ENCODE results near the gene CSAD.

CSAD gene, protein sequence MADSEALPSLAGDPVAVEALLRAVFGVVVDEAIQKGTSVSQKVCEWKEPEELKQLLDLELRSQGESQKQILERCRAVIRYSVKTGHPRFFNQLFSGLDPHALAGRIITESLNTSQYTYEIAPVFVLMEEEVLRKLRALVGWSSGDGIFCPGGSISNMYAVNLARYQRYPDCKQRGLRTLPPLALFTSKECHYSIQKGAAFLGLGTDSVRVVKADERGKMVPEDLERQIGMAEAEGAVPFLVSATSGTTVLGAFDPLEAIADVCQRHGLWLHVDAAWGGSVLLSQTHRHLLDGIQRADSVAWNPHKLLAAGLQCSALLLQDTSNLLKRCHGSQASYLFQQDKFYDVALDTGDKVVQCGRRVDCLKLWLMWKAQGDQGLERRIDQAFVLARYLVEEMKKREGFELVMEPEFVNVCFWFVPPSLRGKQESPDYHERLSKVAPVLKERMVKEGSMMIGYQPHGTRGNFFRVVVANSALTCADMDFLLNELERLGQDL

DNA sequence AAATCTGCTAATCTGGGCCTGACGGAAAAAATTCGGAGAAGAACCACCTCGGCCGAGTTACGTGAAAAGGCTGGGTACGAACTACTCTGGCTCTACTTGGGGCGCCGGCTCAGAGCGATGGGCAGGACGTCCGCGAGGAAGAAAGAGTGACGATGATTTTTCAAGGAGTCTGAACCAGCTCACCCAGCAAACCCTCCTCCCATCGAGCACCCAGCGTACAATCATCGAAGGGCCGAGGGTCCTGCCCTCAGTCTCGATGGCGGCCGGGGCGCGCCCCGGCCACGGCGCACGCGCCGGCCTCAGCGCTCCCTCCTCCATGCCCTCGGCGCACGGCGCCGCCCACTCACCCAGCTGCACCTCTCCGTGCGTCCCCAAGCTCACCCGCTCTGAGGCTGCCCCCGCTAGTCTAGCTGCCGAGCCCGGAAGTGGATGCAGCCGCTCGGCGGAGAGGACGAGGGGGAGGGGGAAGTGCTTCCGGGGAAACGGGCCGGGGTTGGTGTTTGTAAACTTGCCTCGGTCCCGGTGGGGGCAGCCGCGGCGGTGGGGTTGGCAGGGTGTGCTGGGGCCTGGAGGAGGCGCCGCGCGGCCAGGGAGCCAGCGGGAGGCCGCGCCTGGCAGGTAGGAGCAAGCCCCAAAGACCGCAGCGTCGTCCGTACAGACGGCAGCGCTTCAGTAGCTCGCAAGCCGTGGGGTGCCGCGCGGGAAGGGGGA, at the start of gene CSAD, which contains the start of gene ZNF740:
Gene CSAD (minus strand): TSS at position 706 of the 711 bp plus-strand sequence. CDS start 7,455 bp downstream, outside the sequence.
Gene ZNF740 (plus strand): TSS at position 503 of the 711 bp plus-strand sequence. CDS start 1,262 bp downstream, outside the sequence.
- peak; percentile 99 for DNase-seq

DNA sequence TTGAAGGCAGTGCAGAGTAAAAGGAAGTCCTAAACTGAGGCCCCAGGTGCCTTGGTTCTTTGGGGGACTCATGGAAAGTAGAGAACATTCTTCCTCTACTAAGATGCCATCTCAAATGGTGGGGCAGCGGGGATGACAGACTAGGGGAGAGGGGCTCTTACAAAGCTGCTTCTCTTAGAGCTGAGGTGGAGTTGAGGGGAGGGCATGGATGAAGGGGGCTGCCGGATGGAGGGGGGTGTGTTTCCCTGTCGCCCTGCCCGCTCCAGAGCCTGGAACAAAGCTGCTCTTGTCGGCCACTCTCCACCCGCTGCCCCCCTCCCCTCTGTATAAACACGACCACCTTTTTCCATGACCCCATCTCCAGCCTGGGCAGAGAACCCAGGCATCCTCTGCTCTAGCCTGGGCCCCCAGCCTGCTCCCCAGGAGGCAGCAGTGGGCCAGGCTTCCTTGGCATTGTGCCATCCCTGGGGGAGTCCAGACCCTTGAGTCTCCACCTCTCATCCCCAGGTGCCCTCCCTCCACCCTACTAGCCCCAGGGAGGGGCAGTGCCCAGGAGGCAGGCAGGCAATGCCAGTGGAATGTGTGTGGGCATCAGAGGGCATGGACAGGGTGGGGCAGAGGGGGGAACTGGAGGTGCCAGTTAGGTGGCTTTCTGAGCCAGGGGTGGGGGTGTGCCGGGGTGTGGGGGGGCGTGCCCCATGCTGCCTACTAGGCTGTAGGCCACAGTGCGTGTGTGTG, 49.6 kb upstream of the CSAD start:
- DNase-seq: no peak

DNA sequence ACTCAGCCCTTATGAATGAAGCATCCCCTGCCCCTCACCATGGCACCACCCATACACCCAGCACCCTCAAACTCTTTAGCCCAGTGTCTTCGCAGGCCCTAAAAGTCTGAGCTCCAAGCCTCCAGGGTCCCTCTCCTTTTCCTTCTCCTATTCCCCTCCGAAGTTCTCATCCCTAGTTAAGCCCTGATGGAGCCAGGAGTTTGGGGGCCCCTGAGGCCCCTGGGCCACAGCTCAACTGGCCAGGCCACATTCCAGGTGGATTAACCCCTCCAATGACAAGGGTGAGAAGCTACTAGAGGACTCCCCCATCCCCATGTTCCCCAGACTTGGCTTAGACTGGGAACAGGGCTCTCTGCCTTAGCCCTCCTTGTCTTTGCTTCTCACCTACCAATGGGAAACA, 48.7 kb upstream of the CSAD start:
- DNase-seq: no peak

DNA sequence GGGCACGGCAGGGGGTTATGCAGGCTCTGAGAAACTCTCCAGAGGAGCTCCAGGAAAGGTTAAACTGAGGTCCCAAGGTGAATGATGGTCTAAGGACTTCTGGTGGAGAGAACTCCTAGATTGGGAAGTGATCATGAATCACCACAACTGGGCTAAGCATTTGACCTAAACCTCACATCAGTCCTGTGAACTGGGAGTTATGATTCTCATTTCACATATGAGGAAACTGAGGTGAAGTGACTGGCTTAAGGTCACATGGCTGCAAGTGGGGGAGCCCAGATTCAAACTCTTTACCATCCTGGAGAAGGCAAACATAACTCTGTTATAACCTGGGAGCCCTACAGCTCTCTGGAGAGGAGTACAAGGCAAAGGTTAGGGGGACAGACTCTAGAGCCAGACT, 47.1 kb upstream of the CSAD start:
- DNase-seq: no peak

DNA sequence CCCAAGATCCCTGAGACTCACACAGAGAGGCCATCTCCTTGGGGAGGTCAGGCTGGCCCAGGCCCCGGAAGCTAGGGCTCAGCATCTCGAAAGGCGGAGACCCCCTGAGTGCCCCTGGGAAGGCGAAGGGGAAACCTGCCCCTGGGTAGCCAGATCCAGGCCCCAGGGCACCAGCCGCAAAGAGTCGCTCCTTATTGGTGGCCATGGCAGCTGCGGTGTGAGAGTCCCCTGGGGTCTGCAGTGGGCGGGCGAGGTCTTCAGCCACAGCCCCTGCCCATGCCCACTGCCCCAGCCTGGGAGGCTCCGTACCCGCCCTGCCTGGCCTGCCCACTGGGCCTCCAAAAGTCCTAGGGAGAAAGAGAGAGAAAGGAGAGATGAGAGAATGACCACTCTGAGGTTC, 46.6 kb upstream of the CSAD start:
- DNase-seq: no peak

DNA sequence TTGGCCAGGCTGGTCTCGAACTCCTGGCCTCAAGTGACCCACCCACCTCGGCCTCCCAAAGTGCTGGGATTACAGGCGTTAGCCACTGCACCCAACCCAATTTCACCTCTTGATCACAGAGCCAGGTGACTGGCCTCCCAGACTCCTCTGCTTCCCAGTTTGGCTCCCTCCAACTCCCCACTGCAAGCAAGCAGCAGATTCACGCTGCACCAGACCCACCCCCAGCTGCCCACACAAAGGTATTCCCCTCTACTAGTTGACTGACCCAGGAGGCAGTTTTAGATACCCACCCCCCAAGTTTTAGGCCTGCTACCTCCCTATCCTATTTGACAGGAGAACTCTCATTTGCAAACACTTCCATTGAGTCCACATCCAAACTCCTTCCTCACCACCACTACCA, 46.1 kb upstream of the CSAD start:
- DNase-seq: no peak

DNA sequence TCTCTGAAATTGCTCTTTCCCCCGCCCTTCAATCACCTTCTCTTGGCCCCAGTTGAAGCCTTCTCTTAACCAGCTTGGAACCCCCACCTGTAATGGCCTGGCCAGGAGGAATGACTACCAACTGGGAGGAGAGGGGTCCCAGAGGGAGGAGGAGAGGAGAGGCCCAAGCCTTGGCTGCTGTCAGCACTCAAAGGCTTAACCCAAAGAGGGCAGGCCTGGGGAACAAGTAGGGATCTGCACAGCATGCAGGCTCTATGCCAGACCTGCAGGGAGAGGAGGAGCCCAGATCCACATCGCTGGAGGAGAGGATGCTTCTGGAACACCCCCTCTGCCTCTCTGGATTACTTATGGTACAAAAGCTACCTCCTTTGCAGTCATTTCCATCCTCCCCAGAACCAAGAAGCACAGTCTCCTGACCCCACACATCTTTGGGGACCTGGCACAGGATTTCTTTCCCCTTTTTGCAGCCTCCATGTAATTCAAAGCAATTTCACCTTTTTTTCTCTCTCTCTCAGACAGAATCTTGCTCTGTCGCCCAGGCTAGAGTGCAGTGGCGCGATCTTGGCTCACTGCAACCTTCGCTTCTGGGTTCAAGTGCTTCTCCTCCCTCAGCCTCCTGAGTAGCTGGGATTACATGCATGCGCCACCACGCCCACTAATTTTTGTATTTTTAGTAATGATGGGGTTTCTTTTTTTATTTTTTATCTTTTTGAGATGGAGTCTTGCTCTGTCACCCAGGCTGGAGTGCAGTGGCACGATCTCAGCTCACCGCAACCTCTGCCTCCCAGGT, 45.1 kb upstream of the CSAD start:
- DNase-seq: no peak

DNA sequence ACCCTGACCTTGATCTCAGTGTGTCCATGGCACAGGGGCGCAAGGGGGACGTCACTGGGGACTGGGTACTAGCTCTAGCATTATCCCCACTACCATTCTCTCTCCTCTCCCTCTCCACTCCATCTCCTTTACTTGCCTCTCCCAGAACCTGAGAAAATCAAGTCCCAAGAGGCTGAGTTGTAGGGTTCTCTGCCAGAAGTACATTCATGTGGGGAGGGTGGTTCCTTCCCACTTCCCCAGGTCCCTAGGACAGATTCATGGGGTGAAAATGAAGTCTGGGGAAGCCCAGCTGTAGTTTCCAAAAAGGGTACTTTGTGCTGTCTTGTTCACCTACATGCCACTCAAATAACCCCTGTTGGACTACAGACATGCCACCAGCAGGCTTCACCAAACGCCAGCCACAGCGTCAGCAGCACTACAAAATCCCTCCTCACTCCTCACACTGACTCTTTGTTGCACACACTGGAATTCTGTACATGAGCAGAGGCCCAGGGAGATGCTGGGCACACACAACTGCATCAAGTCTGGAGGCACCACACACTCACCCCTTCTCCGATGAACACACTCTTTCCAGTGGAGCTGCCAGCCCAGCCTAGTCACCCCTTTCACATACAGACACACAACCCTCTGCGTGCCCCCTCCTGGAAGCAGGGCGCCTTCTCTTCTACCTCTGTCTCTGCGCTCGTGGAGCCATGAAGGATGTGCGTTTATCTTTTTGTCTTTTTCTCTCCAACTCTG, 44.3 kb upstream of the CSAD start:
- DNase-seq: no peak

DNA sequence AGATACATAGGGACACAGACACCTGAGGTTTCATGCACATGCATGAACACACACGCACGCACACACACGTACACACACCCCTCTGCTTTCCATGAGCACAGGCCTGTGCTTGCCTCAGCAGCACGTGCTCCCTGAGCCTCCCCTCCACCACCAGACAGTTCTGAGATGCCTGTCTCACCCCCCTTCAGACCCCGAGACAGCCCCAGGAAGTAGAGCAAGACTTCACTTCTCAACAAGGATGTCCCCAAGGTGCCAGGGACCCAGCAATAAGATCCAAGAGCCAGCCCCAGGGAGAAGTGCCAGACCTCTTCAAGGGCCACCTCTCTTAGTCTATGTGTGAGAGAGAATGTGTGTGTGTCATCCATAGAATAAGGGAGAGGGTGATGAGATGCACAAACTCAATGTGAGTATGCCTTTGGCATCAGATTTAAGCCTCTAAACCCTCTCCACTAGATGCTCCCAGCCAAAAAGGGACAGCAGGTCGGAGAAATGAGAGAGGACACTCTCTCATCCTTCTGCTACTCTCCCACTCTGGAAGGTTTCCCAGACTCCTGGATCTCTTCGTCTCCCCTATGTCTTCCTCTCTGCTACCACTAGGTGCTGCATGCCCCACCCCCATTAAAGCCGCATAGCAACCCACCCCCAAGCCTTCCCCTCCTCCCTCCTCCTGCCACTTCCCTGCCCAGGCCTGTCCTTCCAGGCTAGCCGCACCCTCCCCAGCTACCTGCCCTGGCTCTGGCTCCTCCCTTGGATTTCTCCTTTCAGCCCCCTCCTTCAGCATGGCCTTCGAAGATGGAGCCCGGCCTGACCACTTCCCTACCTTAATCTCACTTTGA, 43.6 kb upstream of the CSAD start:
- no peak for DNase-seq

DNA sequence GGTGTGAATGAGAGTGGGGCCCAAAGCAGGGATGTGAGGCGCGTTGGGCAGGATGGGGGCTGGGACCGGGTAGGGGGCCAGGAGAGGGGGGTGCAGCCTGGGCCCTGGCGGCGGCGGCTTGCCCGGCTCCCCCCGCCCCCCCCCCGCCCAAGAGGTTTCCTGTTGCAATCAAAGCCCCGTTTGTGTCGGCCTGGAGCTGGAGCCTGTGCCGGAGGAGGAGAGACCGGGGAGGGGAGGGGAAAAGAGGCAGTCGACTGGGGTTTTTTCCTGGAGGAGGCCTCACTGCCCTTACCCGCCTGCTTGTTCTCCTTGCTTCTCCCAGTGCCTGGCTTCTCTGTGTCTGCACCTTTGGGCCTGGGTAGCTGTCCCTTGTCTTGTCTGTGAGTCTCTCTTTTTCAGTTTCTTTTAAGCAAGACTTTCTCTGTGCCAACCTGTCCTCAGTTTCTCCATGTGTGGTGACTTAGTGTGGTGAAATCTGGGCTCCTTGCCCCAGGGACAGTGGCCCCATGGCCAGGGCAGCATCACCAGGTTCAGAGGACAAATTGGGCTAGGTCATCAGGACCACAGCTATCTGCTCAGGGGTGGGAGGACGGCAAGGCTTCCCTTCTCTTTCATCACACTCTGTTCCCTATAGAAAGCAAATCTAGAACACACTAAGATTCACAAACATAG, 42.8 kb upstream of the CSAD start:
- DNase-seq: no peak

DNA sequence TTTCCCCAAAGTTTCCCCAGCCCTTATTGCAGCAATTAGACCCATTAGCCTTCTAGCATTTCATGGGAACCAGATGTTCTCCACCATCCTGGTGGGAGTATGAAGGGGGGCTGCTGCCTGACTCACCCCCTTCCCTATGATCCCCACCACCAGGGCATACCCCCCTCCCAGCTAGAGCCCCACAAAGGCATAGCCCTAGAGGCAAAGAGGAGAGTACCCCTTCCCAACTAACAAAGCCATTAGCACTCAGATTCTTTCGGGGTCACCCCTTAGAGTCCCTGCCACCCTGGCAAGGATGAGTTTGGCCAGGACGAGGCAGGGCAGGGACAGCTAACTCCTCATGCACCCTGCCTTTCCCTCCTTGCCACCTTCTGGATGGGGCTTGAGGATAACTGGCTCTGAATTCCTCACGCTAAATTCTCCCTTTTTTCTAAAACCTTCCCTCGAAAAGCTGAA, 42.1 kb upstream of the CSAD start:
- no peak for DNase-seq

DNA sequence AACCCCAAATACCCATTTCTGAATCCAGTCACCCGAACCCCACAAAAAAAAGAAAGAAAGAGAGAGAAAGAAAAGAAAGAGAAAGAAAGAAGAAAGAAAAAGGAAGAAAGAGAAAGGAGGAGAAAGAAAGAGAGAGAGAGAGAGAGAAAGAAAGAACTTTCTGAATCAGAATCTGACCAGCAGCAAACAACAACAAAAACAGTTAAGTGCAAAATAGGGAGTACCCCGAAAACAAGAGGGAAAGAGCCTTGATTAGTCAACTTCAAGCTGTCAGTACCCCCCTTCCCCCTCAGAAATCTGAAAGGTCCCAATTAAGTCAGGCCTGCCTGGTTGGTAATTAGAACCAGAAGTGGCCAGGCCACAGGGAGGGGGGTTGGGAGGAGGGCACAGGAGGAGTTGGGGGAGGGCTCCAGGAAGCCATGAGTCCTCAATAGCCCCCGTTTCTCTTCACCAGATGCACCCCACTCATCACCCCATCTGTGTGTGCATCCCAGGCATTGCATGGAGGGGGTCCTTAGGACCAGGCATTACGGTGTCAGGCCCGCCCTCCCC, 41.5 kb upstream of the CSAD start:
- no peak for DNase-seq

DNA sequence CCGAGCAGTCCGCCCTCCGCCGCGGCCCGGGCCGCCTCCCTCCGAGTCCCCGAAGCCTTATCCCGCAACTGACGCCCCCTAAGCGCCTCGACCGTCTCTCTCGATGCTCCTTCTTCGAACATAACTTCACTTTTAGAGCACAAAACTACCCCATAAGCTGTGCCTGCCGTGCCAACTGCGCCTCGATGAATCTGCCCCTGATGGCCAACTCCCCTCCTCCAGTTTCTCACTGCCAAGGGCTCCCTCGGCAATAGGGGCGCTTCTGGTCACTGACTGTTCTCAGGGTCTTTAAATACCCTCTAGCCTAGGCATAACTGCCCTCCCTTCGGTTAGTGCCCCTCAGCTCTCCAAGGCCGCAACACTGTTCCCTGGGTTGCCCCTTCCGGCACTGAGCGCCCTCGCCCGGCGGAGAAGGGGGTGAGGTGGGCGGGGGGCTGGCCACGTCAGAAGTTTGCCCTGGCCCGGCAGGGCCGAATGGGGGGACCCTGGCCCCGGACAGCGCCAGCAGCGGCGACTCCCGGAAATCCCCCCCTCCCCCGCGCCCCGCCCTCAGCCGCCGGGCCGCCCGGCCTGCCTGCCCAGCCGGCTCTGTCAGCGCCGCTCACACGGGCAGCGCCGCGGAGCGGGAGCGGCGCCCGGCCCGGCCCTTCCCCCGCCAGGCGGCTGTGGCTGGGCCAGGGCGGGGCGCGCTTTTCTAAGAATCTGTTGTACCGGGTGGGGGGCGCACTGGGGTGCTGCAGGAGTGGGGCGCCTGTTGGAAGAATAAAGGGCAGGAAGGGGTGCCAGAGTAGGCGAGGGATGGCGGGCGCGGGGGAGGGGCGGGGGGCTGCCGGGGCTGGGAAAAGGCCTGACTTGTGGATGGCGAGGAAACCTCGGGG, 40.7 kb upstream of the CSAD start:
- DNase-seq: peak; percentile 63

DNA sequence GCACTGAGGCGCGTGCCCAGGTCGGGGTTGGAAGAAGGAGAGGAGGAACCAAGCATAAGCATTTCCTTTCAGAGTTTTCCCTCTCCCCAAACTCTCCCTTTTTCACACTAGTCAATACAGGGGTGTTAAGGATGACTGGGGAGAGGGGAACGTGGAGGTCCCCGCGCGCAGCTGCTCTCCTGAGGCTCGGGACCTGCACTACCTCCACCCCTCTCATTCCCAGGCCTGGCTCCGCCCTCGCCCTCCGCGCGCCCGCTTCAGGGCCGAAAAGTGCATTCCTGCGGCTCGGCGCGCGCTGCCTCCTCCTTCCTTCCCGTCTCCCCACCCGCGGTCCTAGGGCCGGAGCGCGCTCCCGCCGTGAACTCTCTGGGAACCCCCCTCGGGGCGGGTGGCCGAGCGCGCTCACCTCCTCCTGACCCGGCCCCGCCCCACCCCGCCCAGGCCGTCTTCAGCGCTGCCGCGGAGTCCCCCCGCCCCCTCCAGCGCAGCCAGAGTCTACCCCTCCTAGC, 40.0 kb upstream of the CSAD start:
- peak; percentile 88 for DNase-seq

DNA sequence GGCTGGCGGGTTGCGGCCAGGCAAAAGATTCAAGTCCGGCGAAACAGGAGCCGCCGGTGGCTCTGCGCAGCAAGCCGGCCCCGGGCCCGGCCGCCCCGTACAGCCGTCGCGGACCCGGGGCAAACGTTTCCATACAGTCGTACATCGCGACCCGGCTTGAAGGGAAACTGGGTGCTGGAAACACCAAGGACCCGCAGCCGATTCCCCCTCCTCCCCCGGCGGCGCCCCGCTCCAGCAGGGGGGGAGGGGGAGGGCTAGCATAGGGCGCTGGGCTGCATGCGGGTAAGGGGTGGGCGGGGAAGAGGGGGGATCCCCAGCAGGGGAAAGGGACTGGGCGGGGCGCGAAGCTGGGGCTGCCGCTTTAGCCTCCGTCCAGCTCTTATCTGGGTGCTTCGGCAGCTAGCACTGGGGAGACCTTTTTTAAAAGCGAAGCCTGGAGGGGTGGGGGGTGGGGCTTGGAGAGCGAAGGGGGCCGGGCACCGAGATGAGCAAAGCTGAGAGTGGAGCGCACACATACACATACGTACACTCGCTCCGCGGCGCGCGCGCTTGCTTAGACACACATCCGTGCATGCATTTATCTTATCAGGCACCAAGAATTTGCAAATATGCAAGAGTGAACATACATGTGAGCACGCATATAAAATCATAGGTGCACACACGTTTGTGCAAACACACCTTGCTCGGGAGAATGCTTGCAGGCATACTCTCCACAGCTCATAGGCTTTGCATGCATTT, 39.4 kb upstream of the CSAD start:
- DNase-seq: peak; percentile 87

DNA sequence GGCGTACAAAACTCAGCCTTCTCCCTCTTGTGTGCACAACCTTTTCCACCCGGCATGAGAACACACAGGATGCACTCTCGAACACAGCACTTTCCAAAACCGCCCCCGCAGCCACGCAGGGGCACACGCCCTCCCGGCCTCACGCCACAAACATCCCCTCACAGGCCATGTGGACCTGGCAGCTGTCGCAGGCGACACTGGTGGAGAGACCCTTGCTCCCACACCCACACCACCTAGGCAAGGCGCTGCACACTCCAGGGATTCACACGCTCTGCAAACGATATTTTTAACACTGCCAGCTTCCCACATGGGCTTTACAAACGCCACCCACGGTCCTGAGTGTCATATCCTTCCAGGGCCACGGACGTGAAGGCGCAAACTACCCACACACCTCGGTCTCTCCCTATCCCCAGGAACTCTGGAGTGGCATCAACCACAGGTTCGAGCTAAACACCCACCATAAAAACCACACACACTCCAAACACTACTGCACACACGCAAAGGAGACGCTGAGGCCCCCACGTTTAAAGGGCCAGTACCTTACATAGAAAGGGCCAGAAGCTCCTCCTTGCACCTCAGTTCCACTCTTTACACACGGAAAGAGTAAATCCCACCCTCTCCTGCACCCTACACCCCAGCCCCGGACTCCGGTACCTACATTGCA, 38.7 kb upstream of the CSAD start:
- DNase-seq: peak; percentile 87
